ENCODE results near the gene KCNQ5.
"Not testable (repeated sequence)": the region's sequence is repeated elsewhere in the genome, so short reads cannot be mapped to it uniquely, and the experiment has no call there.

KCNQ5 gene

GRCh38 chr6:73227606-73228255 lies 605.9 kb downstream of the KCNQ5 start:
- H3K27ac Mint-ChIP-seq (ENCODE audit: low read depth), result no peak overlapping the region
- ATAC-seq (replicated peaks; ENCODE audit: extremely low read depth, poor library complexity, severe bottlenecking) (no peak), DNase-seq (ENCODE audit: low spot score in 2 of 2) (no peak)
- no peaks in the 10 kb centered on the region for H3K4me1 Mint-ChIP-seq
- H3K4me3 Mint-ChIP-seq, result no peak overlapping the region
- H3K36me3 Mint-ChIP-seq (ENCODE audit: insufficient read depth), result no peaks in the 10 kb centered on the region
- H3K9me3 Mint-ChIP-seq, result no peaks in the 10 kb centered on the region
- H3K27me3 Mint-ChIP-seq, result no peaks in the 10 kb centered on the region

GRCh38 chr6:73231986-73232391 lies 610.1 kb downstream of the KCNQ5 start:
- no peak for DNase-seq (ENCODE audit: low spot score in 2 of 2)

GRCh38 chr6:73233048-73233447 lies 611.2 kb downstream of the KCNQ5 start:
- DNase-seq (ENCODE audit: low spot score in 2 of 2) (no peak), ATAC-seq (replicated peaks; ENCODE audit: extremely low read depth, poor library complexity, severe bottlenecking) (no peak)
- Mint-ChIP-seq H3K36me3 (ENCODE audit: insufficient read depth) (no peaks in the 10 kb centered on the region), H3K4me1 (no peaks in the 10 kb centered on the region), H3K9me3 (no peaks in the 10 kb centered on the region), H3K27me3 (no peaks in the 10 kb centered on the region), H3K27ac (ENCODE audit: low read depth) (no peak overlapping the region), H3K4me3 (no peak overlapping the region)

More at GRCh38 chr6:73231986-73232391, 610.1 kb downstream of the KCNQ5 start:
- Mint-ChIP-seq H3K27me3 (no peaks in the 10 kb centered on the region), H3K4me1 (no peaks in the 10 kb centered on the region), H3K4me3 (no peak overlapping the region), H3K9me3 (no peaks in the 10 kb centered on the region), H3K36me3 (ENCODE audit: insufficient read depth) (no peaks in the 10 kb centered on the region), H3K27ac (ENCODE audit: low read depth) (no peak overlapping the region)
- ATAC-seq (replicated peaks; ENCODE audit: extremely low read depth, poor library complexity, severe bottlenecking), result no peak

GRCh38 chr6:73233971-73234370 lies 612.1 kb downstream of the KCNQ5 start:
- H3K27ac Mint-ChIP-seq (ENCODE audit: low read depth); H3K27me3 Mint-ChIP-seq; H3K4me3 Mint-ChIP-seq; DNase-seq (ENCODE audit: low spot score in 2 of 2); H3K4me1 Mint-ChIP-seq; ATAC-seq (replicated peaks; ENCODE audit: extremely low read depth, poor library complexity, severe bottlenecking); H3K9me3 Mint-ChIP-seq; H3K36me3 Mint-ChIP-seq (ENCODE audit: insufficient read depth): not testable (repeated sequence)

- no peak for DNase-seq (ENCODE audit: low spot score in 2 of 2)
- Mint-ChIP-seq H3K27me3 (no peaks in the 10 kb centered on the region), H3K9me3 (no peaks in the 10 kb centered on the region), H3K27ac (ENCODE audit: low read depth) (no peak overlapping the region), H3K36me3 (ENCODE audit: insufficient read depth) (no peaks in the 10 kb centered on the region), H3K4me1 (no peaks in the 10 kb centered on the region), H3K4me3 (no peak overlapping the region)
- no peak for ATAC-seq (replicated peaks; ENCODE audit: extremely low read depth, poor library complexity, severe bottlenecking)
These were observed 612.9 kb downstream of the KCNQ5 start for GRCh38 chr6:73234733-73235132.

GRCh38 chr6:73236144-73236750 lies 614.4 kb downstream of the KCNQ5 start:
- DNase-seq (ENCODE audit: low spot score in 2 of 2) (no peak), ATAC-seq (replicated peaks; ENCODE audit: extremely low read depth, poor library complexity, severe bottlenecking) (no peak)
- Mint-ChIP-seq H3K9me3 (no peaks in the 10 kb centered on the region), H3K27me3 (no peaks in the 10 kb centered on the region), H3K4me3 (no peak overlapping the region), H3K27ac (ENCODE audit: low read depth) (no peak overlapping the region), H3K4me1 (no peaks in the 10 kb centered on the region), H3K36me3 (ENCODE audit: insufficient read depth) (no peaks in the 10 kb centered on the region)

GRCh38 chr6:73240730-73241129 lies 618.9 kb downstream of the KCNQ5 start:
- H3K4me3 Mint-ChIP-seq, result no peak overlapping the region
- peaks cover 2% of the 10 kb centered on the region for H3K36me3 Mint-ChIP-seq (ENCODE audit: insufficient read depth)
- H3K27me3 Mint-ChIP-seq, result peaks cover 15% of the 10 kb centered on the region
- H3K9me3 Mint-ChIP-seq, result no peaks in the 10 kb centered on the region
- no peak for ATAC-seq (replicated peaks; ENCODE audit: extremely low read depth, poor library complexity, severe bottlenecking)
- no peaks in the 10 kb centered on the region for H3K4me1 Mint-ChIP-seq
- DNase-seq (ENCODE audit: low spot score in 2 of 2), result no peak
- H3K27ac Mint-ChIP-seq (ENCODE audit: low read depth), result no peak overlapping the region

- peaks cover 2% of the 10 kb centered on the region for H3K36me3 Mint-ChIP-seq (ENCODE audit: insufficient read depth)
These were observed 620.1 kb downstream of the KCNQ5 start for GRCh38 chr6:73242001-73242400.

More at GRCh38 chr6:73242001-73242400, 620.1 kb downstream of the KCNQ5 start:
- ATAC-seq (replicated peaks; ENCODE audit: extremely low read depth, poor library complexity, severe bottlenecking), result no peak
- peaks cover 15% of the 10 kb centered on the region for H3K27me3 Mint-ChIP-seq
- no peak overlapping the region for H3K4me3 Mint-ChIP-seq
- H3K4me1 Mint-ChIP-seq, result no peaks in the 10 kb centered on the region
- no peak for DNase-seq (ENCODE audit: low spot score in 2 of 2)
- H3K9me3 Mint-ChIP-seq, result no peaks in the 10 kb centered on the region
- H3K27ac Mint-ChIP-seq (ENCODE audit: low read depth), result no peak overlapping the region
